Colonic mucosa (tissue), 4 donors: ENCODE data around the gene TNRC6A. TPM values are rescaled to one million over a fixed set of nuclear protein-coding genes. Genes with fewer than 3 reads are reported as not detected.
A peak's percentile ranks its signal among the peaks of the same experiment; 100 is the strongest.

Experiments used
- DNase-seq: peaks from one replicate; pipeline ENCODE4 v3.0.0-alpha.2; 2020
- H3K27ac ChIP-seq: fragments of 200-600 bp; one replicate; pipeline ENCODE4 v1.8.0; 2021
- H3K27me3 ChIP-seq: fragments of 200-600 bp; one replicate; pipeline ENCODE4 v1.8.0; 2021
- H3K36me3 ChIP-seq: fragments of 200-600 bp; one replicate; pipeline ENCODE4 v1.8.0; 2021
- H3K4me1 ChIP-seq: fragments of 200-600 bp; one replicate; pipeline ENCODE4 v1.8.0; 2021; ENCODE audit warnings: mild to moderate bottlenecking
- H3K4me3 ChIP-seq: fragments of 200-600 bp; one replicate; pipeline ENCODE4 v1.8.0; 2021
- H3K9ac ChIP-seq, 2 donors: one replicate each; pipeline ENCODE4 v1.7.0; 2013; ENCODE audit warnings: control low read depth in 2 of 2, low read depth in 2 of 2, low read length in 2 of 2
- H3K9me3 ChIP-seq: fragments of 200-600 bp; one replicate; pipeline ENCODE4 v1.8.0; 2021
- intact Hi-C: fragments of 100-400 bp; cut with DNase I; formaldehyde crosslinking; loops from one replicate; pipeline ENCODE4 v1.14.1; 2022
- total RNA-seq, 2 donors: library from RNA; stranded (reverse); fragmentation: NEBNext Ultra II Directional in 1 of 2; extraction: Animal tissue kit (Norgen Biotek cat#: 25700) in 1 of 2; gene quantifications; one replicate each; pipeline ENCODE4 v1.2.1, GENCODE V29; 2021
- TF ChIP-seq, protein P1 (sequence below): fragments of 200-600 bp; IDR thresholded peaks from one replicate; pipeline ENCODE4 v1.8.0; 2022; ENCODE audit warnings: antibody characterized with exemption, mild to moderate bottlenecking
- donor health status: healthy.
- donor health status: DM: no; HTN: no; CAD: no.
- donor health status: DM: no; HTN: no; CAD: no.

Gene TNRC6A
- total RNA-seq, 2 donors from 2014 or later, result 32.8 to 33.2 TPM

DNA sequence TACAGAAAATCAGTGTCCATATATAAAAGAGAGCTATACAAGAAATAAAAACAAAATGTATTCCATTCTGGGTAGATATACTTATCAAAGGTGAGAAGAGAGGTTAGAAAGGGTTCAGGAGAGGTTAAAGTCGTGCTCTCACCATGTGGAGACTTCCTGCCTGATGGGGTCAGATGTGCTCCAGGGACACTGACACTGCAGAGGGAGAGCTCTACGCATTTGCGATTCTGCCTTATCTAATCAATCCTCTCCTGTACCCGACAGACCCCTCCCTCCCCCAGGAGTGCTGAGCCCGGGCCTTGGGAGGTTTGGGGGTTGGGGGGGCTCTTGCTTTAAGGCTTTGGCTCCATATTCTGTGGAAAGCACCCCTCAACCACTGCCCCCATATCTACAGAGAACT is 99.7 kb downstream of the TNRC6A start:
- no peaks in the 10 kb centered on the region for H3K27me3 ChIP-seq
- no peak overlapping the region for H3K9ac ChIP-seq
- no peak overlapping the region for H3K4me3 ChIP-seq
- H3K9me3 ChIP-seq, result no peaks in the 10 kb centered on the region
- no peak for DNase-seq
- TF ChIP-seq, protein P1, sequence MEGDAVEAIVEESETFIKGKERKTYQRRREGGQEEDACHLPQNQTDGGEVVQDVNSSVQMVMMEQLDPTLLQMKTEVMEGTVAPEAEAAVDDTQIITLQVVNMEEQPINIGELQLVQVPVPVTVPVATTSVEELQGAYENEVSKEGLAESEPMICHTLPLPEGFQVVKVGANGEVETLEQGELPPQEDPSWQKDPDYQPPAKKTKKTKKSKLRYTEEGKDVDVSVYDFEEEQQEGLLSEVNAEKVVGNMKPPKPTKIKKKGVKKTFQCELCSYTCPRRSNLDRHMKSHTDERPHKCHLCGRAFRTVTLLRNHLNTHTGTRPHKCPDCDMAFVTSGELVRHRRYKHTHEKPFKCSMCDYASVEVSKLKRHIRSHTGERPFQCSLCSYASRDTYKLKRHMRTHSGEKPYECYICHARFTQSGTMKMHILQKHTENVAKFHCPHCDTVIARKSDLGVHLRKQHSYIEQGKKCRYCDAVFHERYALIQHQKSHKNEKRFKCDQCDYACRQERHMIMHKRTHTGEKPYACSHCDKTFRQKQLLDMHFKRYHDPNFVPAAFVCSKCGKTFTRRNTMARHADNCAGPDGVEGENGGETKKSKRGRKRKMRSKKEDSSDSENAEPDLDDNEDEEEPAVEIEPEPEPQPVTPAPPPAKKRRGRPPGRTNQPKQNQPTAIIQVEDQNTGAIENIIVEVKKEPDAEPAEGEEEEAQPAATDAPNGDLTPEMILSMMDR, result no peak
- no peaks in the 10 kb centered on the region for H3K36me3 ChIP-seq
- no peak overlapping the region for H3K27ac ChIP-seq
- peaks cover under 1% of the 10 kb centered on the region for H3K4me1 ChIP-seq
- intact Hi-C loops, result no loop called here

DNA sequence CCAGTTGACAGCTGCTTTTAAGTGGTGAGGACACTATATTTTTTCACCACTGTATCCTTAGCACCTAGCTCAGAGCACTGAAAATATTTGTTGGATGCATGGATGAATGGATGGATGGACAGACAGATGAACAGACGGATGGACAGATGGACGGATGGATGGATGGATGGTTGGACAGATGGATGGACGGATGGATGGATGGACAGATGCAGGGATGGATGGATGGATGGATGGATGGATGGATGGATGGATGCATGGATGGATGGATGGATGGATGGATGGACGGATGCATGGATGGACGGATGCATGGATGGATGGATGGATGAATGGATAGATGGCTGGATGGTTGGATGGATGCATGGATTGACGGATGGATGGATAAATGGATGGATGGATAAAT is 103.9 kb downstream of the TNRC6A start:
- intact Hi-C loops, result loop anchor here (10.0 kb wide), 1 partner anchor 201 kb away; no protein-coding TSS in a partner anchor
- peaks cover 6% of the 10 kb centered on the region for H3K4me1 ChIP-seq
- no peaks in the 10 kb centered on the region for H3K36me3 ChIP-seq
- no peak overlapping the region for H3K27ac ChIP-seq
- TF ChIP-seq, protein P1, result no peak
- H3K27me3 ChIP-seq, result no peaks in the 10 kb centered on the region
- no peak for DNase-seq
- no peak overlapping the region for H3K9ac ChIP-seq
- no peak overlapping the region for H3K4me3 ChIP-seq
- no peaks in the 10 kb centered on the region for H3K9me3 ChIP-seq

DNA sequence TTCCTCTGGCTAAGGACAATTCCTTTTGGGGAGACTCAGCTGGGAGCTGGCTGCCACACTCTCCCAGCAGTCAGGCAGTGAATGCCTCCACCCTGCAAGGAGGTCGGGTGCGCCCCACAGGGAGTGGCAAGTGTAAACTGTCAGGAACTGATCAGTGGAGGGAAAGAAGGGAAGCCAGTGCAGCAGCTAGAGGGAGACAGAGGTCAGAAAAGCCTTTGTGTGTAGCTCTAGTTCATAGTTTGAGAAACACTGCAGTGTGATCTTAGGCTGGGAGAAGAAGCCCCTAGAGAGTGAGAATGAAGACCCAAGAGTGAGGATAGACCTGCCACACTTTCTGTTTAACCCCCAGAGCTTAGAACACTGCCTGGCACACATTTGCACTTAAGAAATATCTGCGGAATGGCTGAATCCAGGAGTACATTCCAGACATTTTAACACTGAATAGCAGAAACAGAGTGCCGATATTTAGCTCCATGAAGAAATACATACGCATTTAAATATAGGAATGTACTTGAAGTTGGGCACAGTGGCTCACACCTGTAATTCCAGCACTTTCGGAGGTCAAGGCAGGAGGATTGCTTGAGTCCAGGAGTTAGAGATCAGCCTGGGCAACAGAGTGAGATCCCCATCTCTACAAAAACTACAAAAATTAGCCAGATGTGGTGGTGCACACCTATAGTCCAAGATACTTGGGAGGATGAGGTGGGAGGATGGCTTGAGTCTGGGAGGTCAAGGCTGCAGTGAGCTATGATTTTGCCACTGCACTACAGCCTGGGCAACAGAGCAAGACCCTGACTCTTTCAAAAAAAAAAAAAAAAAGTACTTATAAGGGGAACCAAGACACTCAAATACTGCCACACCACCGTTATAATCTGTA is 105.2 kb downstream of the TNRC6A start:
- intact Hi-C loops, result loop anchor here (10.0 kb wide), 1 partner anchor 200 kb away; no protein-coding TSS in a partner anchor
- Histone ChIP-seq H3K4me1 (peaks cover 8% of the 10 kb centered on the region), H3K4me3 (no peak overlapping the region), H3K9ac (no peak overlapping the region), H3K27me3 (no peaks in the 10 kb centered on the region), H3K27ac (no peak overlapping the region), H3K9me3 (no peaks in the 10 kb centered on the region), H3K36me3 (no peaks in the 10 kb centered on the region)
- peak; percentile 82 for DNase-seq
- TF ChIP-seq, protein P1, result peak; percentile 47

DNA sequence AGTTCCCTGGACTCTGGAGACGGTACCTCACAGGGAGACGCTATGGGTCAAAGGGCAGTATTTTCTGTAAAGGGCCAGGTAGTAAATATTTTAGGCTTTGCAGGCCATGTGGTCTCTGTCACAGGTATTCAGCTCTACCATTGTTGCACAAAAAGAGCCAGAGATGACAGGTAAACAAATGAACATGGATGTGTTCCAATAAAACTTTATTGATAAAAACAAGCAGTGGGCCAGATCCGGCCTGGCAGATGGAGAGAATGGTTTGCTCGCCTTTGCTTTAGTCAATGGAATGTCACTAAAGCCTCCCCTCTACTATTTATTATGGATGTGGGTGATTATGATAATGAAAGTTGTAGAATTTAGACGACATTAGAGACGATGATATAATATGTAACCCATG is 107.4 kb downstream of the TNRC6A start:
- Histone ChIP-seq H3K4me3 (no peak overlapping the region), H3K27me3 (no peaks in the 10 kb centered on the region), H3K9me3 (no peaks in the 10 kb centered on the region), H3K9ac (no peak overlapping the region), H3K36me3 (no peaks in the 10 kb centered on the region), H3K4me1 (peaks cover 8% of the 10 kb centered on the region), H3K27ac (no peak overlapping the region)
- DNase-seq, result no peak
- intact Hi-C loops, result loop anchor here (10.0 kb wide), 1 partner anchor 198 kb away; no protein-coding TSS in a partner anchor
- TF ChIP-seq, protein P1, result no peak

DNA sequence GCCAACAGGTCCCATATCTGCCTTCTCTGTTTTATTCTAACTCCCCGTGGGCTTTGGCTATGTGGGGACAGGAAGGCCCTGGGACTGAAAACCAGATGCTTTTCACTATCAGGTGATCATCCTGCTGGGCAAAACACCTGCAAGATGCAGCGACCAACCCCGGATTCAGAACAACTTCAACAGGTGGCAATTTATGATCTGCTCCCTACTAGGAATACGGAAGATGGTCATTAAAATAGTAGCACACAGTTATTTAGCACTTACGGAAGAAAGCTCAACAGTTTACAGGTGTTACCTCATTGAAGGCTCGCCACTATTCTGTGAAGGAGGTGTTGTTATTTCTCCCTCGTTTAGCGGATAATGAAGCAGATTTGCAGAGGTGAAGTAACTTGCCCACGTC is 108.5 kb downstream of the TNRC6A start:
- H3K4me3 ChIP-seq, result no peak overlapping the region
- TF ChIP-seq, protein P1, result no peak
- intact Hi-C loops, result loop anchor here (10.0 kb wide), 1 partner anchor 197 kb away; no protein-coding TSS in a partner anchor

More for the DNA sequence above, 108.5 kb downstream of the TNRC6A start:
- H3K9me3 ChIP-seq, result no peaks in the 10 kb centered on the region
- H3K27ac ChIP-seq, result no peak overlapping the region
- no peaks in the 10 kb centered on the region for H3K27me3 ChIP-seq
- H3K4me1 ChIP-seq, result peaks cover 8% of the 10 kb centered on the region
- no peaks in the 10 kb centered on the region for H3K36me3 ChIP-seq
- no peak overlapping the region for H3K9ac ChIP-seq
- DNase-seq, result no peak
